Renal pelvis (tissue), 4 donors: Measurements from ENCODE around the gene CD6. TPM values are rescaled to one million over a fixed set of nuclear protein-coding genes. Genes with fewer than 3 reads are reported as not detected.

Experiments used
- DNase-seq: peaks from one replicate; pipeline ENCODE4 v3.0.0-alpha.2; 2013
- polyA plus RNA-seq, 3 donors: library from polyadenylated mRNA; unstranded; fragments of 120-200 nt; gene quantifications; one replicate each; pipeline ENCODE4 v1.2.1, GENCODE V29; 2013; ENCODE audit not compliant: insufficient read length in 3 of 3

CD6 gene
- polyA plus RNA-seq, 3 donors, result 1.1 to 2.5 (median 1.8) TPM

DNA sequence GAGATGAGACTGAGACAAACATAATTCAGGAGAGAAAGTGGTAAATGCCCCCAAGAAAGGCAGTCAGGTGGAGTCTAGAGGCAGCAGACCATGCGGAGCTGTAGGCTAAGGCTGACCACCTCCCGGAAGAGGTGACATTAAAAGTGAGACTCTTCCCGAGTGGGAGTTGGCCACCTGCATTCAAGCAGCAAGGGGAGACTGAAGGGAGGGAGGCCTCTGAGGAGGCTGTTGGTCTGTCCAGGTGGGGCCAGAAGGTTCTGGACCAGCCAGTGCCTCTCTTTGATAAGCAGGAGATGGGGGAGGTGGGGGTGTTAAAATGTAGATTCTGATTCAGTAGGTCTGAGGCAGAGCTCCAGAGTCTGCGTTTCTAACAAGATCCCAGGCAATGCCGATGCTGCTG, 37.5 kb downstream of the CD6 start:
- DNase-seq, result no peak

DNA sequence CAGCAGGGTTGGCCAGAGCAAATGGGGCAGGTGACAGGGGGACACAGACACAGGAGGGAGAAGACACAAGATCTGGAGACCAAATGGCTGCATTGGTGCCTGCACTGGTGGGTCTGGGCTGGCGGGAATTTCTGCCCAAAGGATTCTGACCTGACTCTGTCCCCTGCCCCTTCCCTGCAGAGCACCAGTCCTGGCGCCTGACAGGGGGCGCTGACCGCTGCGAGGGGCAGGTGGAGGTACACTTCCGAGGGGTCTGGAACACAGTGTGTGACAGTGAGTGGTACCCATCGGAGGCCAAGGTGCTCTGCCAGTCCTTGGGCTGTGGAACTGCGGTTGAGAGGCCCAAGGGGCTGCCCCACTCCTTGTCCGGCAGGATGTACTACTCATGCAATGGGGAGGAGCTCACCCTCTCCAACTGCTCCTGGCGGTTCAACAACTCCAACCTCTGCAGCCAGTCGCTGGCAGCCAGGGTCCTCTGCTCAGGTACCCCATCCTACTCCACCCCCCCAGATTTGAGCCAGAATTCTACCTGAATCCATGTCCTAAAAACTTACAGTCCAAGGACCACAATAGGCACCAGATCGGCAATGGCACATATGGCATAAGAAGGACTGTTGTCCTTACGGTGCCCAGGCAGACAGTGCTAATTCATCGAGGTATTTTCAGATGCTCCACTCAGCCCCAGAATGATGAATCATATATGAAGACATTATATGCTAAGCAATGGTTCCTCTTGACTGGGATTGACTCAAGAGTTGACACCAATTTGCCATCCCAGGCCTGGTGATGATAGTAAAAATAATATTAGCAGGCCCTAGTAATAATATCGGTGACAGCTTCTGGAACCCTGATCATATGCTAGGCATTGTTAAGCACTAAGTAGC, 38.2 kb downstream of the CD6 start:
- no peak for DNase-seq

DNA sequence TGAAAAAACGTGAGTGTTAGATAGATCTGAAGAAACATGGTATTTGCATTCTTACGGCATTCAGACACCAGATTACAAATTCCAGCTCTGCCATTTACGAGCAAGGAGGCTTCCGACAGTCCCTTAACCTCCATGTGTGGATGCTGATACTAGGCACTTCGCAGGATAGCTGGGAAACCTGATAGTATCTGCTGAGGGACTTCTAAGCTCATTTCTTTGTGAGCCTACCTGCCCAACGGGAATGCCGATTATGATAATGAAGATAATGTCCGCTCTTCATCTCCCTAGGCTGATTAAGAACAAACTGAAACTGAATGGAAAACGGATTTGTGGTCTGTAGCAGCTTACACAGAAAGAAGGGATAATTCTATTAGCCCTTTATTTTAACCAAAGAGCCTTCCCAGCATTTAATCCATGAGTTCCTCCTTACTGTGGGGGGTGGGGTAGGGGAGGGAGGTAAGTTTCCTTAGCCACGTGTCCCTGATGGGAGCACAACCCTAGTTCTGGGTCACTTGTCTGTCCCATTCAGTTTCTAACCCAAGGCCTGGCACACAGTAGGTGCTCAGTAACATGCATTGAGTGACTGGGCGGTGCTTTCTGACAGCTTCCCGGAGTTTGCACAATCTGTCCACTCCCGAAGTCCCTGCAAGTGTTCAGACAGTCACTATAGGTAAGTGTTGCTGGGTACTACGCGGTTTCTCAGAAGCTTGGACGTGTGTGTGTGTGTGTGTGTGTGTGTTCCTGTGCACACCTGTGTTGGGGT, 39.2 kb downstream of the CD6 start:
- DNase-seq, result no peak

DNA sequence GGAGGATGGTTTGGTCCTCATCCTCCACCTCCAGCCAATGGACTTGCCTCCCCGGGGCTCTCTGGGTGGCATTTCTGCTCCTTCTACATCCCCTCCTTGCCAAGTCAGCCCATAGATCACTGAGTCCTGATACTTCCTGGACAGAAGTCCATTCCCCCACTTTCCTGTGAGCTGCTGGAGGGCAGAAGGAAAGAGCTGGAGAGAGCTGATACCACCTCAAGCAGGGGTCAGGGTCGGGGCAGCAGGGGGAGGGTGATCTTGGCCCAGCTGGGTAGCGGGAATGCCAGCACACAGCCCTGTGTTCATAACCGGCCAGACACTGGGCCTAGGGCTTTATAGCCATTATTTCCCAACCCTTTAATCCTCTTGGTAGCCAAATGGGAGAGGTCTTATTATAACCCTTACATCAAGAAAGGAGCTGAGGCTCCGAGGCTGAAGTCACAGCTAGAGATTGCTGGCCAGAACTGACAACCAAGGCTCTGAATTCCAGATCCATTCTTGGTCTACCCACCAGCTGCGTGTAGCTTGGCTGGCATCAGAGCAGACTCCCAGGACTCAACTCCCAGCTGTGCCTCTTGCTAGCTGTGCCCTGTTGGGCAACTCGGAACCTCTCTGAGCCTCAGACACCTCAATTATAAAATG, 39.9 kb downstream of the CD6 start:
- DNase-seq, result no peak

DNA sequence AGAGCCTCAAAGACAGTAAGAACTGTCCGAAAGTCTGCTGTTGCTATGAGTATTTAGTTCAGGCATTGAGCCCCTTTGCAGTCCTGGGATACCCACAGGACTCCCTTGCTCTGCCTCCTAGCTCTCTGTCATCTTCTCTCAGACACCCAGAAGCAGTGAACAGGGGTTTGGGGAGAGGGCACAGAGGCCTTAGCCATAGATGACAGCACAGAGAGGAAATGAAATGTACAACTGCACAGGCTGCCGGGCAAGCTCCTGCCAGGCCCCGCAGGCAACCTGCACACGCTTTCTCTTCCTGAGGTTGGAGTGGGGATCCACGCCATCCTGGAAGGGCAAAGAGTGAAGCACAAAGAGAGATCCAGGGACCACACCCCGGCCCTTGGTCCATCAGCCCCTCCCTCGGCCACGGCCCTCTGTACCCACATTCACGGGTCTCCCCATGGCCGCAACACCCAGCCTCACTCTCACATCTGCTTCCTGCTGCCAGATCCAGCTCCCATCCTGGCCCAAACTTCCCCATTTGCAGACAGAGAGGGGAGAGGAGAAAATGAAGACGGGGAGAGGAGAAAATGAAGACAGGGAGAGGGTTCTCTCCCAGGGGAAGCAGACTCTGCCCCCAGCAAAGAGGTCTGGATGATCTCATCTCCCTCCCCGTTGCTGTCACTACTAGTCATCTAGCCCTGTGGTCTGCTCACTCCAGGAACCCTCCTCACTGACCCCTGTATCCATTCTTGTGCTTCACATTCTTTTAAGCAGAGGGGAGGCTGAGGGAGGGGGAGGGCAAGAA, 40.7 kb downstream of the CD6 start:
- no peak for DNase-seq

DNA sequence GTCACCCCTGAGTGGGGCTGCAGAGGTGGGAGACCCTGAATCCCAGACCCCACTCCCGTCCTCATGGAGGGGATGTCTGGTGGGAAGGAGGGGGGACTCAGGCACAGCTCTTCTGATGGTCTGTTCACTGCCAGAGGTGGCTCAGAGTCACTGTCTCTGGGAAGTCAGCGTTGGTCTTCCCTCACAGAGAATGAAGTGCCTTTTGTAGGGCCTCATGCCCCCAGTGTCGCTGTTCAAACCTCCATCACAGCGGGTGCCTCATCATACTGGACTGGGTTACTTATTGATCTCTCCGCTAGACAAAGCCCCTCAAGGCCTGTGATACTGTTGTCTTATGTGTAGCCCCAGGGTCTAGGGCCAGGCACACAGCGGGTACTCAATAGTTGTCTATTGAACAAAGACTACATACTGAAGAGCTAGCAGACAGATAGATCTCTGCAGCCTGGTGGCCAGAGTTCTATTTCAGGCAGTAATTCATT, 41.3 kb downstream of the CD6 start:
- no peak for DNase-seq

DNA sequence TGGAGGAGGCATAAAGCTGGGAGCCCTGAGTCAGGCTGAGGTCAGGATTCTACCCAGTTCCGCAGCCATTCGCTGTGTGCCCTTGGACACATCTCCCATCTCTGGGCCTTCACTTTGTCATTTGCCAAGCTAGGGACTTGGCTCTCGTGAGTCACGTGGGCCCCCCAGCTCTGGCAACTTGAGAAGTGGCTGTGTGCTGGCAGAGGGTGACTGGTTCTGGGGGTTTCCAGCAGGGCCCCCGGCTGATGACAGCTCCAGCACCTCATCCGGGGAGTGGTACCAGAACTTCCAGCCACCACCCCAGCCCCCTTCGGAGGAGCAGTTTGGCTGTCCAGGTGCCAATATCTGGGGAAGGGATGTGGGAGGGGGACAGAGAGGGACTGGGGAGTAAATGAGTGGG, 46.6 kb downstream of the CD6 start:
- DNase-seq, result no peak

DNA sequence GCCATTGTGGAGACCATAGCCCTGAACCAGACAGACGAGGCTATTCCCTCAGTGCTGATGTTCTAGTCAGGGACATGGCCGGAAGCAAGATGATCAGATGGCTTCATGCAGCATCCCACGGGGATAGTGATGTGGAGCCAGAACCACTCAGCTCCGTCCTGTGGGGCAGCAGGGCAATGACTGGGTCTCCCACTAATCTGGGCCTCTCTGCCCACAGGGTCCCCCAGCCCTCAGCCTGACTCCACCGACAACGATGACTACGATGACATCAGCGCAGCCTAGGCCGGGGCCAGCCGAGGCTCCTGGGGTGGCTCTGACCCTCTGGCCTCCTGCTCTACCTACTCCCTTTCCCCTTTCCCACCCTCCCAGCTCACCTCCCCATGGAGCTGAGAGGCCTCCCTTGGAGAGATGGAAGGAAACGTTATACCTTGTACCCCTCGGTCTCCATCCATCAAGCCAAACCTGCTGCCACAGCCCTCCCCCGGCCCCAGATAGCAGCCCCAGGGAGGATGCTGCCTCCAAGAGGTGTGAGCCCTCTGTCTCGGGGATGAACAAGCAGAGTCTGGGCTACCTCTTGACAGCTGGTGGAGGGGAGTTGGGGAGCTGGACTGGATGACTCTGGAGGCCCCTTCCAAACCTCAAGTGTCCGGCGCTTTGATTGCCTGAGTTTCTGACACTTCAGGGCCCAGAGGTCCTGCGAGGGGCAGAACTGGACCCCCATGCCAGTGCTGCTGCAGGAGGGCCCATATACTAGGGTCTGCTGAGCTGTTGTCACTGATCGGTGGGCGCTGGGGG, 47.8 kb downstream of the CD6 start:
- DNase-seq, result no peak

DNA sequence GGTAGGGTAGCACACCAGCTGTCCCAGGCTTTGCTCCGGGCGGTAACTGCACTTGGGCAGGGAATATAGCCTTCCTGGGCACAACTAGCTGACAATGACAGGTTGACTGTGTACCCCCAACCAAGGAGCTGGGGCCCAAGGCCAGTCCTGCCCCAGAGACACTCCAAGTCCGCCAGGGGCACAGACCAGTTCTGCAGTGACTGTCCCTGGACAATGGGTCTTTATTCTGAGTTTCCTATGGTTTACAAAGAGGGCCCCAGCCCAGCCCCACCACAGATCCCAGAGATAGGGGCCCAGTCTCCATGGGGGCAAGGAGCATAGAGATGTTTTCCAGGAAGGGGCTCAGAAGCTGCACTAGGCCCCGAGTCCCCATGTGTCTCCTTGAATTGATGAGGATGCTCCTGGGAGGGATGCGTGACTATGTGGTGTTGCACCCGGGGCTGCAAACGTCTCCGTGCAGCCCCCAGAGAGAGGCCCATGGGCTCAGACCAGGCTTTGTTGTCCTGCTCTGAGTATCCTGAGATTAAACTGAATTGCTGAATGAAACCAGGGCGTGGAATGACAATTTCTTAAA, 48.4 kb downstream of the CD6 start:
- DNase-seq, result no peak

DNA sequence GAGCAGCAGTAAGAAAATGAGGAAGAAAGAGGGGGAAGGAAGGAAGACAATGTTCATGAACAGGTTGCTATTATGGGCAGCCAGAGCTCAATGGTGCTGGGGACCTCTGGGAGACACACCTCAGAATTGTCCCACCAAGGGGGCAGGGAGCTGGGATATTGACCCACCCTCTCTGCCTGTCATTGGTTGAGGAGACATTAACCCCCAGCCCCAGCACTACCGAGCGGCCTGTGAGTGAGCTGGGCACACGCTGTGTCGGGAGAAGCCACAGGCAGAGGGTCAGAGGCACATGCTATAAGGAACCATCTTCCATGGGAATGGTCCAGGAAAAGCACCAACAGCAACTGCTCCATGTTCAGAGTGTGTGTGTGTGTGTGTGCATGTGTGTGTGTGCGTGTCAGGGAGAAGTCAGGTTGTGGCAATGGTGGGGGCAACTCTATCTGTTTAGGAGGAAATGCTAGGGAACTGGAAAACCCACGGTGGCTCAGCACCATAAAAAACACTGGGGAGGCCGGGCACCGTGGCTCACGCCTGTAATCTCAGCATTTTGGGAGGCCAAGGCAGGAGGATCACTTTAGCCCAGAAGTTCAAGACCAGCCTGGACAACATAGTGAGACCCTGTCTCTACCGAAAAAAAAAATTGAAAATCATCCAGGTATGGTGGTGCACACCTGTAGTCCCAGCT, 49.2 kb downstream of the CD6 start:
- no peak for DNase-seq

DNA sequence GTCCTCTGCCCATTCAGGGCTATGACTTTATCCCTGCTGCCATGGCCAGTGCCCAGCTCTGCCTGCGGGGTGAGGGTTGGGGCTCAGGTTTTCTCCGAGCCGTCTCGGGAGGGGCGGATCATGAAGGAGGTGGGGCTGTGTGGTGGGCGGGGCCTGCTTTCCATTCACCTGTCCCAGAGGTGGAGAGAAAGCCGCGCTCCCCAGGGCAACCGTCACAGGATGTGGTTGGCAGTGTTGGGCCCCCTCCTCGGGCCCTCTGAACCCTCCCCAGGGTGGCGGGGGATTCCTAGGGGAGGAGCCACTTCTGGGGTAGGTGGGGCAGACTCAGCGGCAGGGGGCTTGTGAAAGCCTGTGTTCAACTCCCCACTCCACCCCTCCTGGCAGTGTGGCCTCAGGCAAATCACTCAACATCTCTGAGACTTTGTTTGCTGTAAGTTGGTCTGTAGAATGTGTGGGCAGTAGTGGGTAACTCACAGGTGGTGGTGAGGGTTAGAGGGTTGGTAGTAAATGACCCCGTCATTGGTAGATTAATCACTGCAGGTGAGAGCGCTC, 50.3 kb downstream of the CD6 start:
- DNase-seq, result no peak

DNA sequence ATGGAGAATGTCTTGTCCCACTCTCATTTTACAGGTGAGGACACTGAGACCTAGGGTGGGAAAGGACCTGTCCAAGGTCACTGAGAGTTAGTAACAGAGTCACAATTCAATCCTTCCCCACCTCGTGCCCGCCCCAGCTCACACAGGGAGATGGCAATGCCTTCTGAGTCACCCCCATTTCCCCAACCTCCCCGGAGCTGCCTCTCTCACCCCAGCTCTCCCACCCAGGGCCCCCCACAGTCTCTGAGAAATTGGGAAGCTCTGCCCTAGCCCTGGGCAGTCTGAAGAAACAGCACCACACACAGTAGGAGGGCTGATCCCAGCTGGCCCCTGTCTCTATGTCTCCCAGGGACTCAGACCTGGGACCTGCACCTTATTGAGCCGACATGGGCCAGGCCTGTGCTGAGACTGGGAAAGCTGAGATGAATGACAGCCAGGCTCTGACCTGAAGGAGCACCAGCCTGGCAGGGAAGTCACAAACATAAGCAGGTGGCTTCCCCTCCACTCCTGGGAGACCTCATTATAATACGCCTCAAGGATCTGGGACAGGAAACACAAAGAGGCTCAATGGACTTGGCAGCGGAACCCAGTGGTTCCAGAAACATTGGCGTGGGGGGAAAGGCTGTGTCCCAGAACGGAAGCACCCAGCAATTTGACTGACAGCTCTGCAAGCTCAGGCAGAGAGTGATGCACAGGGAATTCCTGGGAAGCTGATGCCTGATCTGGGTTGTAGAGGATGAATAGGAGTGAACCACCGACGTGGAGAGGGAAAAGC, 51.0 kb downstream of the CD6 start:
- no peak for DNase-seq

DNA sequence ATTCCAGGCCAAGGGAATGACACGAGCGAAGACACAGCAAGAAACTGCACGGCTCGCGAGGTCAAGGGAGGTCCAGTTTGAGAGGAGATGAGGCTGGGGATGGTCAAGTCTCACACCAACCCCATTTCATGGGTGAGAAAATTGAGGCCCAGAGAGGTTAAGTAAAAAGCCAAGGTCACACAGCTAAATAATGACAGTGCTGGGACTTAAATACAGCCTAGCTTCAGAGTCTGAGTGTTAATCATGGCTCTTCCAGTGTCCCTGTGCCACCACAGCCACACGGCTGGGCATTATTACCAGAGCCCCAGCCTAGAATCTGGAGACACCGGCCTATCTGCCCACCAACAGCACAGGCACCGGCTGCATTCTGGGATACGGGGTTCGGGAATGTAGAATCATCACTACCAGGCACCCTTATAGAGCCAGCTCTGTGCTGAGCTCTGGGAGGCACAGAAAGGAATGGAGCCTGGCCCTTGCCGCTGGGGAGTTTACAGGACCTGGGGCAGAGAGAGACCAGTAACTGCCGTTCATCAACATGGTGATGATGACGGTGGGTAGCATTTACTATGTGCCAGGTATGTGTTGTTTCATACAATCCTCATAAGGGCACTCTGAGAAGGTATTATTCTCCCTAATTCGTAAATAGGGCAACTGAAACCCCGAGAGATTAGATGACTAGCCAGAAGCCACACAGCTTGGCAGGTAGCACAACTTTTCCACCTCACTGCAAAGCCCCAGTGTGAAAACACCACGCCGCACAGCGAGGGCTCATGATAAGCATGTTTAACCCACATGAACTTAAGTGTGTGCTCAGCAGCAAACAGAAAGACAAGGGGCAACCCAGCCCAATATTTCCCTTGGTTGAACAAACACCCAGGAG, 51.8 kb downstream of the CD6 start:
- no peak for DNase-seq

DNA sequence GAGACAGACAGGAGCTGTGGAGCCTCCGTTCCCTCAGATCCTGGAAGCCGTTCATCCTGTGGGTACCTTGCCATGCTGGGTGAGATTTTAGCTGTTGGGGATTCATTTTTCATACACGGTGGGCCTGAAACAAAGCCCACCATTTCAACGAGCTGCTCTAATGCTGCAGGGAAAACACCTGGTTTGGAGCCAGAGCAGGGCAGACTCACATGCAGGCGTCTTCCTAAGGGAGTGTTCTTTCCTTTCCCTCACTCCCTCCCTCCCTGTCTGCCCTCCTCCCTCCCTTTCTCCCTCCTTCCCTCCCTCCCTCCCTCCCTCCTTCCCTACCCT, 52.5 kb downstream of the CD6 start:
- DNase-seq, result no peak

DNA sequence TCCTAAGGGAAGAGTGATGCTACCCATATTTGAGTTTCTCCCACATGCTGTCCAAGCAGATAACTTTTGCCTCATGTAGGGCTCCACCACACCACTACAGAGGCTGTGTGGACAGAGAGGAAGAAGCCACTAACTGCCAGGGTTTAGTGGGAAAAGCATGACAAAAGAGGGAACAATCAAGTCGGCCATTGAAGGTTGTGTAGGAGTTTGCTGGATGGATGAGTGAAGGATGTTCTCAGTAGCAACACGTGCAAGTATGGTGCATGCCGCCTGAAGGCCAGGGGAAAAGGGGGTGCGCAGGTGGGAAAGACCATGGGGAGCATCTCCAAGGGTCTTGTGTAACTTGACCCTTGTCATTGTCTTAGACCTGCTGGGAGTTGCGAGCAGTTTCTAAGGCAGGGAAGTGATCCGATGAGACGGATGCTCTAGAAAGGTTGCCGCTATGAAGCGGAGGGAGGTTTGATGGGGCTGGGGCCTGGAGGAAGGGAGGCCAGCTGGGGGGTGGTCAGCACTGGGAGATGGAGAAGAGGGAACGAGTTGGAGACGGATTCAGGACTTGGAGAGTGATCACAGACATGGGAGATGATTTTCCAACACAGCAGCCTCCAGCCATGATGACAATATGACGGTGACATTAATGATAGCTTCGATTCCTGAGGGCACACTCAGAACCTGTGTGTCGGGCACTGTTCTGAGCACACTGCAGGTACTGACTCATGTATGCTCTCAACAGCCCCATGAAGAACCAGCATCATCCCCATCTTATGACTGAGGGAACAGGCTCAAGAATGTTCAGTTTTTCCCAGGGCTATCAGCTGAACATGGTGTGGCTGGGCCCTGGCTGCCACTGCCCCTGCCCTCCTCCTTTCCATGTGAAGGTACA, 53.7 kb downstream of the CD6 start:
- no peak for DNase-seq

DNA sequence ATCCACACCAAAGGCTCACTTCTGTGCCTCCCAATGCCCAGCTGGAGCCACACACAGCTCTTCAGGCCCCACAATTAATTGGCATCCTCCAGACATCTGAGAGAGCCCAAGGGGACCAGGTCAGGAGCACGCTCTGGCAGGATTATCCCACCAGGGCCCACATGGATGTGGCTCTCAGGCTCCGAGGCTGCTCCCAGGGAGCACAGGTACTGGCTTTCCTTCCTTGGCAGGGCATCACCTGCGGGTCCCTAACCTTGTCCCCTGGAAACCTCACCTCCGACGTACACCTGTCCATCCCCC, 54.3 kb downstream of the CD6 start:
- DNase-seq, result no peak
